HUES6 (cell line): ENCODE results near the gene CDK5R2.
A peak's percentile ranks its signal among the peaks of the same experiment; 100 is the strongest.

Experiments
- H3K27ac ChIP-seq: 2 replicates; pipeline ENCODE4 v1.7.0; 2013; ENCODE audit warnings: low read depth, mild to moderate bottlenecking, low read length, inconsistent platforms
- H3K27me3 ChIP-seq: 2 replicates; pipeline ENCODE4 v1.6.1; 2013; ENCODE audit warnings: low read length; ENCODE audit not compliant: control insufficient read depth, insufficient read depth
- H3K36me3 ChIP-seq: 2 replicates; pipeline ENCODE4 v1.6.1; 2013; ENCODE audit warnings: low read length; ENCODE audit not compliant: control insufficient read depth, insufficient read depth
- H3K4me1 ChIP-seq: 2 replicates; pipeline ENCODE4 v1.6.1; 2013; ENCODE audit warnings: low read length; ENCODE audit not compliant: control insufficient read depth, insufficient read depth
- H3K4me3 ChIP-seq: 2 replicates; pipeline ENCODE4 v1.5.1; 2013; ENCODE audit warnings: low read depth, low read length
- H3K9ac ChIP-seq: one replicate; pipeline ENCODE4 v1.6.1; 2013; ENCODE audit warnings: mild to moderate bottlenecking, low read length
- H3K9me3 ChIP-seq: 2 replicates; pipeline ENCODE4 v1.6.1; 2013; ENCODE audit warnings: low read depth, low read length; ENCODE audit not compliant: control insufficient read depth, insufficient read depth

Gene CDK5R2

DNA sequence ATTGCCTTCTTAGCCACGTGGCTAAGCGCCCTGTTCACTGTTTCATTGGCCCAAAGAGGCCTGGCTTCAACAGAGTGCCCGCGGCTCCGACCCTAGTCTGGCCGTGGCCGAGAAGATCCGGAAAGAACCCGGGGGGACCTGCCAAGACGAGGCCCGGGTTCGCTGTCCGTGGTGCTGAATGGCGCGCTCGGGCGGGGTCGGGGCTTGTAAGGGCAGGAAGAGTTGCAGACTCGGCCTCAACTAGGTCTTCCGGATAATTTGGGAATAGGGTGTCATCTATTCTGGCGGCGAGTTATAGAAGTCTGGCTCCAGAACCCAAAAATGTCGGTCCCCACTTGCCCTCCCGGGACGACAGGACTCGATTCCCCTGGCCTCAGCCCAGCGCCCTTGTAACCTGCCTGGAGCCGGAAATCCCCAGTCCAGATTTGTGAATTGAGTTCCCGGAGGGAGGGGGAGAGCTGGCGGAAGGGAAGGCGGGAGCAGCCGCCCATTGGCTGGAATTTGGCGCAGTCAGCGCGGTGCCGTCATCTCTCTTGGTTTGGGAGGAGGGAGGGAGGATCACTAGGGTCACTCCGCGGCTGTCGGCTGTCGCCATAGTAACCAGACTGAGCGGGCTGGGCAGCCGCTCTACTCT, 3.5 kb downstream of the CDK5R2 start:
- H3K9ac ChIP-seq: no peak overlapping the region
- H3K9me3 ChIP-seq: no peaks in the 10 kb centered on the region
- H3K27ac ChIP-seq: no peak overlapping the region
- H3K27me3 ChIP-seq: peaks cover 59% of the 10 kb centered on the region
- H3K36me3 ChIP-seq: no peaks in the 10 kb centered on the region
- peaks cover 23% of the 10 kb centered on the region for H3K4me1 ChIP-seq
- H3K4me3 ChIP-seq: peak overlapping the region; percentile 76

DNA sequence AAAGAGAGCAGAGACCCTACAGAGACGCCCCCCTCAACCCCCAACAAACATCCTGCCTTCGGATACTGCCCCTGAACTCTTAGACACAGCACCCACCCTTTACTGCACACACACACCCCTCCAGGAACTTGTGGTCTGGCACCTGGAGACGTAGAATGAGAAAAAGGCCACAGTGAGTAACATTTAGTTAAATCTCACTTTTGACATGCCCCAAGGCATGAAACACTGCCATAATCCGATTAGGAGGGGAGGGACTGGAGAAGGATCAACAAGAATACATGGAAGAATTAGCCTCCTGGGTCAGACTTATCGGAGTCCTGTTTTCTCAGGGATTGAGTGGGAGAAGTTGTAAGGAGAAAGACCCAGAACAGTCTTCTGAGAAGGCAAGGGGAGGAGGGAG, 4.1 kb downstream of the CDK5R2 start:
- Histone ChIP-seq H3K4me3 (peak overlapping the region; percentile 76), H3K9me3 (no peaks in the 10 kb centered on the region), H3K27ac (no peak overlapping the region), H3K36me3 (no peaks in the 10 kb centered on the region), H3K9ac (peak overlapping the region; percentile 48), H3K27me3 (peaks cover 59% of the 10 kb centered on the region), H3K4me1 (peaks cover 23% of the 10 kb centered on the region)

DNA sequence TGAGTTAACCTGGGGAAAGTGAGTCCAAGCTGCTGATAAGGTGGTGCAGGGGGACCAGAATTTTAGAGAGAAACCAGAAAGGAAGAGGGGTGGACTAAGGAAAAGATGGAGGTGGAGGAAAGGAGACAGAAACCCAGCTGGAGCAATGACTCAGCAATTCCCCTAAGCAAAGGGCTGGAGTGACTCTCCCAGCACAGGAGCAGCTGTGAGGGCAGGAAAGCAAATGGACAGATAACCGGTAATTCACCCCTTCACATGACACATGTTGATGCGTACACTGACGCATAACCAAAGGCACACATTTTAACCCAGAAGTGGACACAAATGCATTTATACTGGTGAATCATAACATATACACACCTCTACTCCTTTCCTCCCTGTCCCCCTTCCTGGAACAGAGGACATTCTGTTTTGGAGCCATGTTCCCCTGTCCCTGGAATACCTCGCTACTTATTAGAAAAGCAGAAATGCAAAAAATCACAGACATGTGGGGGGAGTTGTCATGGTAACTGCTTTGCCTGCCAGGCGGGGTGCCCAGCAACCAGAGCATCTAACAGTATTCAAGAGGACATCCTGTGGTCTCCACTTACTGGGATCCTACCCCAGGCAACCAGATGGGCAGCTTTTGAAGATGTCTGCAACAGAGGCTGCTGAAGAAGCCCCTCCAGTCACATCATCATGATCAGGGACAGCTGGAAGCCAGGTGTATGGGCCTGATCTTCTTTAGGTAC, 4.7 kb downstream of the CDK5R2 start:
- Histone ChIP-seq H3K9me3 (no peaks in the 10 kb centered on the region), H3K27me3 (peaks cover 53% of the 10 kb centered on the region), H3K4me3 (peak overlapping the region; percentile 76; the same call in 1 of the 2 replicates), H3K27ac (no peak overlapping the region), H3K9ac (peak overlapping the region; percentile 48), H3K4me1 (peaks cover 23% of the 10 kb centered on the region), H3K36me3 (no peaks in the 10 kb centered on the region)

DNA sequence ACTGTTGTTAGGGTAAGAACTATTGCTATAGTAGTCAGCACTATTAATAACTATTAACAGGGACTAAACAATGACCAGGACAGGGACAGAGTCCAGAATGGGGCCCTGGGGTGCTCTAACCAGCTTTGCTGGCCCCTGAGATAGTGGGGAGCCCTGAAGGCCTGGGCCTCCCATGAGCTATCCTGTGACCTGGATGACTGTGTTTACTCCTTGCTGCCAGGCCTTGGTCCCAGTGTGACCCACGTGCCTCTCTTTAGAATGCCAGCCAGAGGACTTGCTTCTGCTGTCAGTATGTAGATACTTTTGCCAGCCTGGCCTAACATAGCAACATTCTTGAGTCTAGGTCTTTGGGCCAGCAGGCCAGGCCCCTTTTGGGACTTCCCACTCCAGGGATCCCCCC, 11.4 kb downstream of the CDK5R2 start:
- no peak overlapping the region for H3K9ac ChIP-seq
- no peak overlapping the region for H3K27ac ChIP-seq
- H3K4me3 ChIP-seq: no peak overlapping the region
- no peaks in the 10 kb centered on the region for H3K4me1 ChIP-seq
- no peaks in the 10 kb centered on the region for H3K36me3 ChIP-seq
- H3K9me3 ChIP-seq: no peaks in the 10 kb centered on the region
- H3K27me3 ChIP-seq: peaks cover 74% of the 10 kb centered on the region

DNA sequence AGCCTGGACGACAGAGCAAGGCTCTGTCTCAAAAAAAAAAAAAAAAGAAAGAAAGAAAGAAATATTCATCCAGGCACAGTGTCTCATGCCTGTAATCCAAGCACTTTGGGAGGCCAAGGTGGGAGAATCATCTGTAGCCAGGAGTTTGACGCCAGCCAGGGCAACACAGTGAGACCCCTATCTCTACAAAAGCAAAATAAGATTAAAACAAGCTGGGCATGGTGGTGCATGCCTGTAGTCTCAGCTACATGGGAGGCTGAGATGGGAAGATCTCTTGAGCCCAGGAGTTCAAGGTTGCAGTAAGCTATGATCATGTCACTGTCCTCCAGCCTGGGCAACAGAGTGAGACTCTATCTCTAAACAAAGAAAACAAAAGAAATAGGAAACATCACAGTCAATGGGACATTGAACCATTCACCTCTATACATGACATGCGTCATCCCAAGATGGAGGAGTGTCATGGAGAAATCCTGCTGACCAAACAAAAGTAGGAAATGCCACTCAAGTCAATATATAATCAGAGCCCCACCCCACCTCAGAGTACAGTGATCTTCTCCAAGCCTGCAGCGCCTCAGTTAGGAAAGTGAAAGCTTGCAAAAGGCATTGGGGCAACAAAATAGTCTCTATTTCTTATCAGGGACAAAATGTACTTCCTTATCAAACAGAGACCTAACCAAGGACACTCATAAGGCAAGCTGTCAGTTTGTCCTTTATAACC, 15.8 kb downstream of the CDK5R2 start:
- Histone ChIP-seq H3K27me3 (peaks cover 89% of the 10 kb centered on the region), H3K9ac (no peak overlapping the region), H3K4me3 (no peak overlapping the region), H3K36me3 (no peaks in the 10 kb centered on the region), H3K27ac (no peak overlapping the region), H3K9me3 (no peaks in the 10 kb centered on the region), H3K4me1 (peaks cover 4% of the 10 kb centered on the region; the same call in 1 of the 2 replicates)

DNA sequence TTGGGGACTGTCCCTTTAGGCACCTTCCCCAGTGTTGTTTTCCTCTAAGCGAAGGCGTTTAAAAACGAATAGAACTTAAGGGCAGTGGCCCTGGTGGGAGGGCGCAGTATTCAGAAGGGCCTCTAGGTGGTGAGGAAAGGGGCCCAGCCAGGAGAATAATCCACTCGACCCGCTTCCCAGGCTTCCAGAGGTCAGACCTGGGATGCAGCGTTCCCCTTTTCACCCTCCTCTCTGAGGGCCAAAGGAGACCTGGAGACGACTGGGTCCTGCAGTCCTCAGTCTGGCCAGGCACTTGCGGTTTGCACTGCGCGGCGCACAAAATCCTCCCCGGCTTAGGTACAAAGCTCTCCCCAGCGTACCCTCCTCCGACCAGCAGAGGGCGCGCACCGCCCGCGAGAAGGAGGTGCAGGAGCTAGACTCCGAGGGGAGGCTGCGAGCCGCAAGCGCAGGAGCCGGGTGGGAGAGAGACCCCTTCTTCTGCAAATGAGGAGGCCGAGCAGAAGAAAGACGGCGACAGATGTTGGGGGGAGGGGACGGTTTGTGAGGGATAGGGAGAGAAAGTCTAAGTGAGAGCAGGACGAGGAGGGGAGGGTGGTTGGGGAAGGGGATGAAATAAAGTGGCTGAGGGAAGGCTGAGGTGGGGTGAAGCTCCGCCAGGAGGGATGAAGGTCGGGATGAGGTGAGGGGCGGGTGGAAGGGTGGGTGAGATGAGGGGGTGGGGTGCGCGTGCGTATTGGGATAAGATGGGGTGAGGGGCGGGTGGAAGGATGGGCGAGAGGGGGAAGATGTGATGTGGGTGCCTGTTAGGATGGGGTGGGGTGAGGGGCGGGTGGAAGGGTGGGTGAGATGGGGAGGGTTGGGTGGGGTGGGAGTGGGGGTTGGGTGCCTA, 20.6 kb downstream of the CDK5R2 start:
- Histone ChIP-seq H3K4me1 (peaks cover 29% of the 10 kb centered on the region), H3K9ac (no peak overlapping the region), H3K36me3 (no peaks in the 10 kb centered on the region), H3K27me3 (peaks cover 98% of the 10 kb centered on the region), H3K9me3 (no peaks in the 10 kb centered on the region), H3K4me3 (peak overlapping the region; percentile 52), H3K27ac (no peak overlapping the region)

DNA sequence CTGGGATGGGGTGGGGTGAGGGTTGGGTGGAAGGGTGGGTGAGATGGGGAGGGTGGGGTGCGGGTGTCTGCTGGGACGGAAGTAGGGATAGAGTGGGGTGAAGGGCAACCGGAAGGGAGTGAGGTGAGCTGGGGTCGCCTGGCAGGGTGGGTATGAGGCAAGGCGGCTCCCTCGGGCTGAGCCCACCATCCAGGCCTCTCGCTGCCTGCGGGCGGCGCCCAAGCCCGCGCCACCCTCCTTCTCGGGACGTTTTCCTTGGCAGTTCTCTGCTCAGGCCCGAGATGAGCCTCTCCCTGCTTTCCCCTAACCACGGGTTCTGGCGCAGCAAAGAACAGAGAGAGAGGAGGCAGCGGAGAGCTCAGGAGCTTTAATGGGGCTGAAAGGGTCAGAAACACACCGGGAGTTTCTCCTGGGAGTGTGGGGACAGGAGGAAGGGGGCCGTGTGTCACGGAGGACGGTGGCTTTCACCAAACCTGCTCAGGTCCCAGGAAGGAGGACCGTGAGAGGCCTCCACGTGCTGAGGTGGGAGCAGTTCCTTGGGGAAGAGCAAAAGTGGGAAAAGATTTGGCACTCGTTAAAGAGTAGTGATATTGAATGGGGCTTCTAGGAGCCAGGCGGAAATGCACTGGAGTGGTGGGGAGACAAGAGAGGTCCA, 21.4 kb downstream of the CDK5R2 start:
- Histone ChIP-seq H3K4me3 (peak overlapping the region; percentile 56), H3K27me3 (peaks cover 97% of the 10 kb centered on the region), H3K9ac (no peak overlapping the region)

DNA sequence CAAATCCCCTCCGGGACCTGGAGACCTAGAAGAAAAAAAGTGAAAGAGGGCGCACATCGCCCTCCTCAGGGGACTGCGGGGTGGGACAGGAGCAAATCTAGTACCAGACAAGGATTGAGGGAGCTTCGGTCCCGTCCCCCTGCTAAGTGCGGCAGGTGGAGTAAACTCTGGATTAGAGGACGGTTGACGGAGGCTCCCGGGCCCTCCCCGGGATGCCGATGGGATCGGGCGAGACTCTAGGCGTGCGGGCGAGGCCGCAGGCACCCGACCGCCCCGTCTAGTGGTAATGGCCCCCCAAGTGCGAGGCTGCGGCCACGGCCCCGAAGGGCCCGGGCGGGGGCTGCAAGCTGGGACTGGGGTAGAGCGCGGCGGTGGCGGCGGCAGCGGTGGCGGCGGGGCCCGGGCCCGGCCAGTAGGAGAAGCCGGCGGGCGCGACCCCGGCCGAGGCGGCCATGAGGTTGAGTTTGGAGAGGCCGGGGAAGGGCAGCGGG, 22.0 kb downstream of the CDK5R2 start:
- H3K27ac ChIP-seq: no peak overlapping the region
- H3K9me3 ChIP-seq: no peaks in the 10 kb centered on the region
- H3K4me3 ChIP-seq: peak overlapping the region; percentile 56
- peaks cover 97% of the 10 kb centered on the region for H3K27me3 ChIP-seq
- H3K36me3 ChIP-seq: no peaks in the 10 kb centered on the region
- H3K4me1 ChIP-seq: peaks cover 29% of the 10 kb centered on the region
- H3K9ac ChIP-seq: no peak overlapping the region

More for the DNA sequence above, 21.4 kb downstream of the CDK5R2 start:
- Histone ChIP-seq H3K9me3 (no peaks in the 10 kb centered on the region), H3K4me1 (peaks cover 29% of the 10 kb centered on the region), H3K36me3 (no peaks in the 10 kb centered on the region), H3K27ac (no peak overlapping the region)

DNA sequence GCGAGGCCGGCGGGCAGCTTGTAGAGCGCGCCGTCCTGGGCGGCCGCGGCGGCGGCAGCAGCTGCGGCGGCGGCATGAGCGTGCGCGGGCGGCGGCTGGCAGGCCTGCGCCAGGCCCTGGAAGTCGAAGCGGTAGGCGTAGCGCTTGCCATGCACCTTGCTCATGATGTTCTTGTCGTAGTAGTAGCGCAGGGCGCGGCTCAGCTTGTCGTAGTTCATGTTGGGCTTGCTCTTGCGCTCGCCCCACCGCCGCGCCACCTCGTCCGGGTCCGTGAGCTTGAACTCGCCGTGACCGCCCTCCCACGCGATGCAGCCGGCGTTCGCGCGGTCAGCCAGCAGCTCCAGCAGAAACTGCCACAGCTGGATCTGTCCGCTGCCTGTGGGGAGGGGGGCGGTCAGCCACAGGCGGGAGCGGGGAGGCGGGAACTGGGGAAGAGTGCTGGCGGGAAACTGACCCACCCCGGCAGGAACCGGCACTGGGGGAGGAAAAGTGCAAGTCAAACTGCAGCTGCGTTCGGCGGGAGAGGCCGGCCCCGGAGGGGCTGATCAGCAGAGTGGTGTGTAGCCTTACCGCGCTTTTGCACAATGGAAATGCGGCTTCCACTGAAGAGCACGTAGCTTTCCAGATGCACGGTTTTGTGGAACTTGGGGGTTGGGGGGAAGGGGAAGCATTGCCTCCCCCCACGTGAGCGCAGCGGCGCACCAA, 22.6 kb downstream of the CDK5R2 start:
- no peaks in the 10 kb centered on the region for H3K36me3 ChIP-seq
- peaks cover 29% of the 10 kb centered on the region for H3K4me1 ChIP-seq
- H3K27ac ChIP-seq: no peak overlapping the region
- no peaks in the 10 kb centered on the region for H3K9me3 ChIP-seq
- H3K9ac ChIP-seq: no peak overlapping the region
- H3K27me3 ChIP-seq: peaks cover 97% of the 10 kb centered on the region
- peak overlapping the region; percentile 56 for H3K4me3 ChIP-seq
